Effector memory CD8-positive, alpha-beta T cell (primary cell): ENCODE data around the gene MTURN.

Experiments
- ATAC-seq: fragments of 150-1000 bp; cut with Tn5 transposase; replicated peaks from 2 replicates; pipeline ENCODE4 v1.10.0; 2021; ENCODE audit warnings: mild to moderate bottlenecking, moderate library complexity
- DNase-seq, 3 experiments: peaks; one replicate each; pipeline ENCODE4 v3.0.0; 2021
- H3K27ac Mint-ChIP-seq, 2 donors: one replicate each; pipeline ENCODE4 v1.8.0; 2022; ENCODE audit warnings: mild to moderate bottlenecking in 2 of 2, mixed read lengths in 2 of 2, moderate library complexity in 2 of 2
- H3K27me3 Mint-ChIP-seq, 2 donors: one replicate each; pipeline ENCODE4 v1.8.0; 2022; ENCODE audit warnings: mixed read lengths in 2 of 2
- H3K36me3 Mint-ChIP-seq: one replicate; pipeline ENCODE4 v1.8.0; 2022; ENCODE audit warnings: mild to moderate bottlenecking, moderate library complexity, mixed read lengths; ENCODE audit not compliant: insufficient read depth
- H3K4me1 Mint-ChIP-seq, 2 donors: one replicate each; pipeline ENCODE4 v1.8.0; 2022; ENCODE audit warnings: low read depth in 2 of 2, mixed read lengths in 2 of 2
- H3K4me3 Mint-ChIP-seq, 2 donors: one replicate each; pipeline ENCODE4 v1.8.0; 2022; ENCODE audit warnings: mild to moderate bottlenecking in 2 of 2, mixed read lengths in 2 of 2, moderate library complexity in 2 of 2
- H3K9me3 Mint-ChIP-seq, 2 donors: one replicate each; pipeline ENCODE4 v1.8.0; 2022; ENCODE audit warnings: mixed read lengths in 2 of 2

MTURN gene

DNA sequence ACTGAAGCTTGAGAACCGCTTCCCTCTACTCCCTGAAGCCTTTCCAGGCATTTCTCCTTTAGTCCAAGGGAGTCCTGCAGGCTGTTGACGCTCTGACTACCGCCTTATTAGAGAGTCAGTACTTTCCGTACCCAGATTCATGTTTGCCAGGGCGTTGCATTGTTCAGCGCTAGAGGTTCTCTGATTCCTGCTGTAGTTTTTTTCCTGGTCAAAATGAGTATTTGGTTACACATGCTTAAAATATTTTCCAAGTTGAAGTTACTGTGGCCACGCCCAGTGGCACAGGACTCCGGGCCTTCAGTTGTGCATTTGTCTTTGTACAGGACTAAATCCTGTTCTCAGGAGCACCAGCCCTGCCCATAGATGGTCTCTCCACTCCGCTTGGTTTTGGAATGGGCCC, 7.9 kb downstream of the MTURN start:
- peaks cover 5% of the 10 kb centered on the region for H3K36me3 Mint-ChIP-seq
- H3K4me1 Mint-ChIP-seq = peaks cover 0 to 14% of the 10 kb centered on the region in 2 donors
- DNase-seq (no peak), ATAC-seq (no peak)
- H3K27ac Mint-ChIP-seq = no peak overlapping the region
- no peak overlapping the region for H3K4me3 Mint-ChIP-seq
- no peaks in the 10 kb centered on the region for H3K9me3 Mint-ChIP-seq
- H3K27me3 Mint-ChIP-seq = no peaks in the 10 kb centered on the region

DNA sequence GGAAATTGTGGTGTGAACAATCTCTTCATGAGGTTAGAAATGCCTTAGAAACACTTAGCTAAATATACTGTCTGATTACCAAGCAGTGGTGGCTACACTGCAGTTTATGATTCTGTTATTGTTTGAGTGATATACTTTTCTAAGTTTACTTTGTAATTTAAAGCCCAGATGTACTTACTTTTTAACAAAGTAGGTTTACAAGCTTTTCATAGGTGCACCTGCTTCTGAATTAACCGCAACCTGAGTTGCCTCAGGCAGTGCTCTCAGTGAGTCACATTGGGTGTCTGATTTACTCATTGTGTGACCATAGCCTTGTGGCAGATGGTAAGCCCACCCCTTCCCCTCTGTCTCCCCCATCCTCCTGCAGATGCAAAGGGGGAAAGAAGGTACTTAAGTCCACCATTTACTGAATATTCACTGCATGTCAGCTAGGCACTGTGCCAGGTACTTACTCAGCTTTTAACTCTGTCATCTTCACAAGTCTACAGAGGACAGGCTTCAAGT, 9.0 kb downstream of the MTURN start:
- no peak for ATAC-seq
- no peak for DNase-seq

GRCh38 chr7:30144657-30145306, 10.0 kb downstream of the MTURN start:
- Mint-ChIP-seq H3K9me3 (no peaks in the 10 kb centered on the region), H3K4me1 (peaks cover 0 to 10% of the 10 kb centered on the region in 2 donors), H3K27ac (no peak overlapping the region), H3K4me3 (no peak overlapping the region), H3K36me3 (peaks cover 5% of the 10 kb centered on the region), H3K27me3 (no peaks in the 10 kb centered on the region)
- ATAC-seq (no peak), DNase-seq (no peak)

More for the DNA sequence above, 9.0 kb downstream of the MTURN start:
- Mint-ChIP-seq H3K9me3 (no peaks in the 10 kb centered on the region), H3K27ac (no peak overlapping the region), H3K27me3 (no peaks in the 10 kb centered on the region), H3K36me3 (peaks cover 5% of the 10 kb centered on the region), H3K4me1 (peaks cover 0 to 12% of the 10 kb centered on the region in 2 donors), H3K4me3 (no peak overlapping the region)

- no peak overlapping the region for H3K27ac Mint-ChIP-seq
- H3K27me3 Mint-ChIP-seq = no peaks in the 10 kb centered on the region
- no peak for DNase-seq
- no peak overlapping the region for H3K4me3 Mint-ChIP-seq
- H3K9me3 Mint-ChIP-seq = no peaks in the 10 kb centered on the region
- no peak for ATAC-seq
- peaks cover 2% of the 10 kb centered on the region for H3K36me3 Mint-ChIP-seq
- H3K4me1 Mint-ChIP-seq = peaks cover 0 to 13% of the 10 kb centered on the region in 2 donors
These were observed 10.7 kb downstream of the MTURN start for GRCh38 chr7:30145426-30145970.

- ATAC-seq (no peak), DNase-seq (no peak)
- Mint-ChIP-seq H3K4me1 (peaks cover 0 to 13% of the 10 kb centered on the region in 2 donors), H3K27ac (no peak overlapping the region), H3K36me3 (peaks cover 2% of the 10 kb centered on the region), H3K27me3 (no peaks in the 10 kb centered on the region), H3K9me3 (no peaks in the 10 kb centered on the region), H3K4me3 (no peak overlapping the region)
These were observed 11.4 kb downstream of the MTURN start for GRCh38 chr7:30146127-30146612.

GRCh38 chr7:30147223-30147622, 12.4 kb downstream of the MTURN start:
- H3K4me1 Mint-ChIP-seq = peaks cover 0 to 13% of the 10 kb centered on the region in 2 donors
- H3K9me3 Mint-ChIP-seq = no peaks in the 10 kb centered on the region
- DNase-seq (no peak), ATAC-seq (peak; percentile 31)
- peaks cover 2% of the 10 kb centered on the region for H3K36me3 Mint-ChIP-seq
- H3K4me3 Mint-ChIP-seq = no peak overlapping the region
- no peaks in the 10 kb centered on the region for H3K27me3 Mint-ChIP-seq
- no peak overlapping the region for H3K27ac Mint-ChIP-seq

- ATAC-seq (no peak), DNase-seq (no peak)
- no peaks in the 10 kb centered on the region for H3K9me3 Mint-ChIP-seq
- no peak overlapping the region for H3K27ac Mint-ChIP-seq
- no peak overlapping the region for H3K4me3 Mint-ChIP-seq
- H3K4me1 Mint-ChIP-seq = peaks cover 0 to 9% of the 10 kb centered on the region in 2 donors
- no peaks in the 10 kb centered on the region for H3K27me3 Mint-ChIP-seq
- H3K36me3 Mint-ChIP-seq = peaks cover under 1% of the 10 kb centered on the region
These were observed 13.0 kb downstream of the MTURN start for GRCh38 chr7:30147785-30148184.

GRCh38 chr7:30148426-30148825, 13.6 kb downstream of the MTURN start:
- Mint-ChIP-seq H3K4me1 (peaks cover 0 to 3% of the 10 kb centered on the region in 2 donors), H3K36me3 (no peaks in the 10 kb centered on the region), H3K27me3 (no peaks in the 10 kb centered on the region), H3K27ac (no peak overlapping the region), H3K4me3 (no peak overlapping the region), H3K9me3 (no peaks in the 10 kb centered on the region)
- ATAC-seq (no peak), DNase-seq (no peak)

- H3K9me3 Mint-ChIP-seq = no peaks in the 10 kb centered on the region
These were observed 14.2 kb downstream of the MTURN start for GRCh38 chr7:30148951-30149459.

GRCh38 chr7:30149640-30150272, 15.0 kb downstream of the MTURN start:
- no peaks in the 10 kb centered on the region for H3K27me3 Mint-ChIP-seq
- no peaks in the 10 kb centered on the region for H3K9me3 Mint-ChIP-seq
- no peak for DNase-seq
- ATAC-seq = no peak
- peaks cover 0 to 3% of the 10 kb centered on the region in 2 donors for H3K4me1 Mint-ChIP-seq
- H3K4me3 Mint-ChIP-seq = no peak overlapping the region
- H3K36me3 Mint-ChIP-seq = peaks cover 5% of the 10 kb centered on the region
- no peak overlapping the region for H3K27ac Mint-ChIP-seq

More at GRCh38 chr7:30148951-30149459, 14.2 kb downstream of the MTURN start:
- H3K4me3 Mint-ChIP-seq = peak overlapping the region in 1 of 2 donors; percentile 24
- ATAC-seq (peak; percentile 61), DNase-seq (no peak)
- peaks cover 0 to 3% of the 10 kb centered on the region in 2 donors for H3K4me1 Mint-ChIP-seq
- no peaks in the 10 kb centered on the region for H3K36me3 Mint-ChIP-seq
- no peaks in the 10 kb centered on the region for H3K27me3 Mint-ChIP-seq
- H3K27ac Mint-ChIP-seq = no peak overlapping the region

DNA sequence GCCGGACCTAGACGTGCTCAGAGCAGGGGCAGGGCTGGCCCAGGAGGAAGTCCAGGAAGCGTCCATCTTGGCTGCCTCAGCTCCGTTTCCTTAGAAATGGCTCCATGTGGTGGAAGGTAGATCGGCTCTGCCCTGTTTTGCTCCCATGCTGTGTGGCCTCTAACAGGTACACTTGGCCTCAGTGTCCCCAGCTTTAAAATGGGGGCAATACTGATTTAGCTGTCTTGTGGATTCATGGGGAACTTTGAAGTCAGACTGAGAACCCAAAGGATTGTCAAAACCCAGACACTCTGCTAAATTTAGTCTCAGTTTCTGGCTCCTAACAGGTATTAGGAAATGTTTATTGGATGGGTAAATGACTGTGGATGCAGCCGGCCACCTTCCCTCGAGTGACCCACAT, 15.9 kb downstream of the MTURN start:
- no peak for DNase-seq
- no peak overlapping the region for H3K4me3 Mint-ChIP-seq
- H3K27me3 Mint-ChIP-seq = no peaks in the 10 kb centered on the region
- peaks cover 0 to 3% of the 10 kb centered on the region in 2 donors for H3K4me1 Mint-ChIP-seq
- peaks cover 5% of the 10 kb centered on the region for H3K36me3 Mint-ChIP-seq
- ATAC-seq = no peak
- no peaks in the 10 kb centered on the region for H3K9me3 Mint-ChIP-seq
- no peak overlapping the region for H3K27ac Mint-ChIP-seq

DNA sequence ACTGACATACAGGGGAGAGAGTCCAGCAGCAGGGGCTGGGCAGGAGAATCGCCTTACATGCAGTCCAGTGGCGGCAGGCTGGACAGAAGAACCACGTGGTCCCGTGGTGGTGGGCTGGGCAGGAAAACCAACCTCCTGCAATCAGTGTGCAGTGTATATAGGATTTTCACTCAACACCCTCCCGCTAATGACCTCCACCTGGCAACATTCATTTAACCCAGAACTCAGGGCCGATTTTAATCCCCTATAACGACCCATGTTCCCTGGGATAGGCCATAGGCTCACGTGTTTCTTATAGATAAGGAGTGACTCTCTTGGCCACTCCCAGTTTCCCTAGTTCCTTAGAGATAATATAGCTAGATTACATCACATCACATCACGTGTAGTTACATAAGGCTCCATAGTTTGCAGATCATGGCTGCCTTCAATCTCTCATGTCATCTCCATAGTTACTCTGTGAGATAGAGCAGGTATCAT, 19.4 kb downstream of the MTURN start:
- H3K27ac Mint-ChIP-seq = no peak overlapping the region
- H3K4me1 Mint-ChIP-seq = peaks cover 2 to 3% of the 10 kb centered on the region in 2 donors
- no peaks in the 10 kb centered on the region for H3K9me3 Mint-ChIP-seq
- H3K36me3 Mint-ChIP-seq = peaks cover 5% of the 10 kb centered on the region
- ATAC-seq (no peak), DNase-seq (no peak)
- no peaks in the 10 kb centered on the region for H3K27me3 Mint-ChIP-seq
- H3K4me3 Mint-ChIP-seq = no peak overlapping the region

DNA sequence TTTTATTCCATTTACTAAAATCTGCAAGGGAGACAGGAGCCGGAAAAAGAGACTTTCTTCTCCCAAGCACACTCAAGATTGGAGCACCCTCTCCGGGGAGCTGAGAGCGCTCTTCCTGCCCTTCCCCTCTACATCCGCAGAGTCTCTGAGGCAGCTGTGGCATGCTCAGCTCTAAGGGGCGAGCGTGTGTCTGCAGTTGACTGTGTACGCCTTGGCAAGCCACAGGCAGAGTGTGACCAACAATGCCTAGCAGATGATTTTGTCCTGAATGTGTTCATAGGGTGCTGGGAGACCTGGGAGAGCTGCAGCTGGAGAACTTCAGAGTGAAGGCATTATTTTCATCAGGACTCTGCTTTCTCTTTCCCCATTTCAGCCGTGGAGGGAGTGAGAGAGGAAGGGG, 20.7 kb downstream of the MTURN start:
- peaks cover 9% of the 10 kb centered on the region for H3K36me3 Mint-ChIP-seq
- no peaks in the 10 kb centered on the region for H3K9me3 Mint-ChIP-seq
- ATAC-seq (no peak), DNase-seq (no peak)
- no peaks in the 10 kb centered on the region for H3K27me3 Mint-ChIP-seq
- H3K4me1 Mint-ChIP-seq = peaks cover 8 to 13% of the 10 kb centered on the region in 2 donors
- no peak overlapping the region for H3K4me3 Mint-ChIP-seq
- no peak overlapping the region for H3K27ac Mint-ChIP-seq
